Mesenchymal stem cell (in vitro differentiated cells and primary cell): Measurements from ENCODE around the gene ZFYVE28.

Experiments used
- DNase-seq: peaks from one replicate; pipeline ENCODE4 v3.0.0-alpha.2; 2013
- H2AFZ ChIP-seq: one replicate; pipeline ENCODE4 v1.6.1; 2013; ENCODE audit warnings: low read depth, mild to moderate bottlenecking, control low read depth, inconsistent platforms, low read length, moderate library complexity
- H2AK5ac ChIP-seq: 2 replicates; pipeline ENCODE4 v1.6.1; 2013; ENCODE audit warnings: low read length, moderate library complexity, mild to moderate bottlenecking, inconsistent platforms; ENCODE audit not compliant: severe bottlenecking
- H2BK120ac ChIP-seq: one replicate; pipeline ENCODE4 v1.6.1; 2013; ENCODE audit warnings: low read depth, mild to moderate bottlenecking, inconsistent platforms, low read length, moderate library complexity
- H2BK12ac ChIP-seq, 2 experiments: one replicate each; pipeline ENCODE4 v1.6.1; 2013; ENCODE audit warnings: inconsistent platforms in 2 of 2, low read length in 2 of 2, mild to moderate bottlenecking in 2 of 2, moderate library complexity in 2 of 2, control low read depth in 1 of 2
- H2BK15ac ChIP-seq: one replicate; pipeline ENCODE4 v1.6.1; 2013; ENCODE audit warnings: mild to moderate bottlenecking, low read depth, inconsistent platforms; ENCODE audit not compliant: poor library complexity, severe bottlenecking
- H2BK5ac ChIP-seq: 2 replicates; pipeline ENCODE4 v1.6.1; 2013; ENCODE audit warnings: low read depth, mild to moderate bottlenecking, low read length, control low read depth, inconsistent platforms; ENCODE audit not compliant: poor library complexity, severe bottlenecking
- H3K14ac ChIP-seq, 2 experiments: one replicate each; pipeline ENCODE4 v1.6.1; 2013; ENCODE audit warnings: inconsistent platforms in 2 of 2, low read length in 2 of 2, control low read depth in 1 of 2, mild to moderate bottlenecking in 1 of 2, moderate library complexity in 1 of 2
- H3K18ac ChIP-seq, 2 experiments: one replicate each; pipeline ENCODE4 v1.6.1; 2013; ENCODE audit warnings: inconsistent platforms in 2 of 2, low read length in 2 of 2, control low read depth in 1 of 2, low read depth in 1 of 2, mild to moderate bottlenecking in 1 of 2
- H3K23ac ChIP-seq, 2 experiments: one replicate each; pipeline ENCODE4 v1.6.1; 2013; ENCODE audit warnings: inconsistent platforms in 2 of 2, low read length in 2 of 2, mild to moderate bottlenecking in 2 of 2, moderate library complexity in 2 of 2, control low read depth in 1 of 2
- H3K27ac ChIP-seq: 2 replicates; pipeline ENCODE4 v1.5.1; 2013; ENCODE audit warnings: mild to moderate bottlenecking, moderate library complexity, low read length, control low read depth, inconsistent platforms; ENCODE audit not compliant: poor library complexity, severe bottlenecking
- H3K27me3 ChIP-seq, 2 experiments: 2 replicates each; pipeline versions ENCODE4 v1.6.1 to v1.7.0; 2013; ENCODE audit warnings: low read length in 2 of 2, mild to moderate bottlenecking in 2 of 2, moderate library complexity in 2 of 2, control low read depth in 1 of 2, inconsistent platforms in 1 of 2; ENCODE audit not compliant: control insufficient read depth in 1 of 2, insufficient read depth in 1 of 2
- H3K36me3 ChIP-seq, 2 experiments: 2 replicates each; pipeline versions ENCODE4 v1.6.1 to v1.7.0; 2013; ENCODE audit warnings: low read length in 2 of 2, control low read depth in 1 of 2, inconsistent platforms in 1 of 2, low read depth in 1 of 2, mild to moderate bottlenecking in 1 of 2; ENCODE audit not compliant: insufficient read depth in 2 of 2, control insufficient read depth in 1 of 2
- H3K4ac ChIP-seq, 2 experiments: one replicate each; pipeline ENCODE4 v1.6.1; 2013; ENCODE audit warnings: inconsistent platforms in 2 of 2, low read length in 2 of 2, mild to moderate bottlenecking in 2 of 2, moderate library complexity in 2 of 2, control low read depth in 1 of 2, low read depth in 1 of 2
- H3K4me1 ChIP-seq: 2 replicates; pipeline ENCODE4 v1.6.1; 2013; ENCODE audit warnings: low read depth, low read length, control low read depth; ENCODE audit not compliant: control insufficient read depth, insufficient read depth
- H3K4me2 ChIP-seq: 2 replicates; pipeline ENCODE4 v1.6.1; 2013; ENCODE audit warnings: low read length, mild to moderate bottlenecking, inconsistent platforms; ENCODE audit not compliant: poor library complexity, severe bottlenecking
- H3K4me3 ChIP-seq, 2 experiments: 2 replicates each; pipeline versions ENCODE4 v1.5.1 to v1.7.0; 2013; ENCODE audit warnings: low read length in 2 of 2, mild to moderate bottlenecking in 2 of 2, control low read depth in 1 of 2, low read depth in 1 of 2; ENCODE audit not compliant: insufficient read depth in 1 of 2
- H3K79me1 ChIP-seq: replicated peaks from 2 replicates; pipeline ENCODE4 v1.6.1; 2013; ENCODE audit warnings: mild to moderate bottlenecking, control low read depth, low read length, inconsistent platforms; ENCODE audit not compliant: poor library complexity, severe bottlenecking
- H3K9ac ChIP-seq: 2 replicates; pipeline ENCODE4 v1.7.0; 2013; ENCODE audit warnings: mild to moderate bottlenecking, low read length, moderate library complexity
- H3K9me3 ChIP-seq: 2 replicates; pipeline ENCODE4 v1.7.0; 2013; ENCODE audit warnings: mild to moderate bottlenecking, low read length; ENCODE audit not compliant: control insufficient read depth
- H4K8ac ChIP-seq: one replicate; pipeline ENCODE4 v1.6.1; 2013; ENCODE audit warnings: inconsistent platforms, mild to moderate bottlenecking, low read length, moderate library complexity
- H4K91ac ChIP-seq: one replicate; pipeline ENCODE4 v1.6.1; 2013; ENCODE audit warnings: mild to moderate bottlenecking, low read length, inconsistent platforms
- WGBS: methylation state at CpG from one replicate; pipeline ENCODE4 v1.1.7; 2013; ENCODE audit warnings: mixed read lengths; 5-methylcytosine and 5-hydroxymethylcytosine counted together

ZFYVE28 gene

DNA sequence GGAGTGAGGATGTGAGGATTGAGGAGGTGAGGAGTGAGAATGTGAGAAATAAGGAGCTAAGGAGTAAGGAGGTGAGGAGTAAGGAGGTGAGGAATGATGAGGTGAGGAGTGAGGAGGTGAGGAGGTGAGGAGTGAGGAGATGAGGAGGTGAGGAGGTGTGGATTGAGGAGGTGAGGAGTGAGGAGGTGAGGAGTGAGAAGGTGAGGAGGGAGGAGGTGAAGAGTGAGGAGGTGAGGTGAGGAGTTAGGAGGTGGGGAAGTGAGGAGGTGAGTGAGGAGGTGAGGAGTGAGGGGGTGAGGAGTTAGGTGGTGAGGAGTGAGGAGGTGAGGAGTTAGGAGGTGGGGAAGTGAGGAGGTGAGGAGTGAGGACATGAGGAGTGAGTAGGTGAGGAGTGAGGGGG is 81.8 kb downstream of the ZFYVE28 start:
- H3K36me3 ChIP-seq: peaks cover 21 to 89% of the 10 kb centered on the region in 2 experiments
- H2AK5ac ChIP-seq: no peak overlapping the region
- peaks cover 17% of the 10 kb centered on the region for H3K79me1 ChIP-seq
- H3K4ac ChIP-seq: no peak overlapping the region
- no peaks in the 10 kb centered on the region for H3K27me3 ChIP-seq
- H3K4me1 ChIP-seq: peaks cover 20% of the 10 kb centered on the region
- no peak overlapping the region for H2AFZ ChIP-seq
- H2BK5ac ChIP-seq: no peak overlapping the region
- H2BK120ac ChIP-seq: no peak overlapping the region
- H3K27ac ChIP-seq: no peak overlapping the region
- no peak overlapping the region for H3K18ac ChIP-seq
- H2BK15ac ChIP-seq: no peak overlapping the region
- DNase-seq: no peak
- no peak overlapping the region for H4K91ac ChIP-seq
- no peak overlapping the region for H3K23ac ChIP-seq
- H3K9me3 ChIP-seq: no peaks in the 10 kb centered on the region
- no peak overlapping the region for H4K8ac ChIP-seq
- no peak overlapping the region for H3K14ac ChIP-seq
- no peak overlapping the region for H3K4me3 ChIP-seq
- H3K9ac ChIP-seq: no peak overlapping the region
- no peak overlapping the region for H2BK12ac ChIP-seq
- no peak overlapping the region for H3K4me2 ChIP-seq

DNA sequence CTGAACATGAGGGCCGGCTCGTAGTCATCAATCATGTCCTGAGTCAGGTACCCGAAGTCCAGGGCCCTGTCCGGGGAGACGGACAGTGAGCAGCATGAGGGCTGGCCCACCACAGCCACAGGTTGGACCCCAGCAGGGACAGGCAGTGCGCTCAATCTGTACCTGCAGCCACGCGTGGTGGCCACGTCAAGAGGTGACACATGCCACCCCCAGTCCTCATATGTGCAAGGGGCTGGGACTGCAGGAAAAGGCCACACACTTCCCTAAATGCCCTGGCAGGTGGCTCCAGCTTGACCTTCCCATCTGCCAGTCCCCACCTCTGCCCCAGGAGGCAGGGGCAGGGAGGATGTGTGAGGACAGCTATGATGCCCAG is 82.7 kb downstream of the ZFYVE28 start:
- Histone ChIP-seq H4K91ac (no peak overlapping the region), H3K4ac (no peak overlapping the region), H2BK5ac (no peak overlapping the region), H3K14ac (peak overlapping the region in 1 of 2 experiments; percentile 28), H2BK12ac (no peak overlapping the region), H3K18ac (no peak overlapping the region), H2AFZ (no peak overlapping the region), H3K9me3 (no peaks in the 10 kb centered on the region), H2AK5ac (no peak overlapping the region), H3K27ac (no peak overlapping the region), H3K4me2 (no peak overlapping the region), H3K79me1 (peaks cover 14% of the 10 kb centered on the region), H3K27me3 (no peaks in the 10 kb centered on the region), H3K9ac (no peak overlapping the region), H4K8ac (no peak overlapping the region), H3K36me3 (peaks cover 16 to 87% of the 10 kb centered on the region in 2 experiments), H2BK120ac (no peak overlapping the region), H3K23ac (no peak overlapping the region), H3K4me1 (peaks cover 28% of the 10 kb centered on the region), H3K4me3 (no peak overlapping the region), H2BK15ac (no peak overlapping the region)
- no peak for DNase-seq
- WGBS: 94% methylated on average over 9 of the region's 9 CpGs

- Histone ChIP-seq H3K27ac (no peak overlapping the region), H3K14ac (no peak overlapping the region), H3K4me1 (peaks cover 34% of the 10 kb centered on the region), H3K23ac (no peak overlapping the region), H2BK12ac (peak overlapping the region in 1 of 2 experiments; percentile 10), H3K27me3 (no peaks in the 10 kb centered on the region), H4K8ac (no peak overlapping the region), H3K4ac (no peak overlapping the region), H3K9me3 (no peaks in the 10 kb centered on the region), H4K91ac (no peak overlapping the region), H3K36me3 (peaks cover 16 to 84% of the 10 kb centered on the region in 2 experiments), H2BK120ac (no peak overlapping the region), H3K18ac (no peak overlapping the region), H2AFZ (no peak overlapping the region), H2BK15ac (no peak overlapping the region), H3K9ac (no peak overlapping the region), H3K4me3 (no peak overlapping the region), H2BK5ac (no peak overlapping the region), H2AK5ac (no peak overlapping the region), H3K79me1 (peaks cover 13% of the 10 kb centered on the region), H3K4me2 (no peak overlapping the region)
- no peak for DNase-seq
- WGBS: 81% methylated on average over 27 of the region's 27 CpGs
These were observed 83.4 kb downstream of the ZFYVE28 start for GRCh38 chr4:2334826-2335728.

DNA sequence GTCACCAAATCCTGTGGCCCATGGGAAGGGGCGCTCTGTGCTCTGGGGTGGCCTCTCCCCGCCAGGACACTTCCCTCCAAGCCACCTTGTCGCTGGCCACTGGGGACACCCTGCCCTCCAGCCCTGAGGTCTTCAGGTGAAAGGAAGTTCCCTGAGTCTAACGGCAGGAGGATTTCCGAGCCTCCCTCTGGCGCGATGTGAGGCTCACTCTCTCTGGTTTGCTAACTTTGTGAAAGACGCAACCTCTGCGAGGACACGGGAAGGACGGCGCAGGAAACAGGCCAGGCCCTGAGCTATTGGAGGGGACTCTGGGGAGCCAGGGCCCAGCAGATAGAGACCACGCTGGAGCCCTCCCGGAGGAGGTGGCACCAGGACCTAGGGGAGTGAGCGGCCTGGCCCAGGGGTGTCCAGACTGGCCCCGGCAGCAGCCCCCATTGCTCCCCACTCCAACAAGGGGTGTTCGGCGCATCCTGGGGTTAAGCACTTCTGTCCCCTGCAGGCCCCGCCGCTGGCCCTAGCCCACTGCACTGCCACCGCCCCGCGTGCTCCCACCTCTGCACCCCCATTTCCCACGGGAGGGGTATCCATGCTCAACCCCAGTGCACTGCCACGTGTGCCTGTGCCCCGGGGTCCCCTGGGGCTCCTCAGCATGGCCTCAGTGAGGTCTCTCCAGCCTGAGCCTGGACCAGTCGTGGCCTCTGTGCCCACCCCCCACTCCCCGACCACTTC is 84.4 kb downstream of the ZFYVE28 start:
- Histone ChIP-seq H3K27me3 (no peaks in the 10 kb centered on the region), H3K36me3 (peaks cover 16 to 74% of the 10 kb centered on the region in 2 experiments), H3K79me1 (peaks cover 6% of the 10 kb centered on the region), H3K4me1 (peaks cover 34% of the 10 kb centered on the region), H2BK120ac (no peak overlapping the region), H2BK5ac (no peak overlapping the region), H3K14ac (no peak overlapping the region), H4K91ac (no peak overlapping the region), H3K4me2 (no peak overlapping the region), H2AFZ (no peak overlapping the region), H3K18ac (no peak overlapping the region), H3K9me3 (no peaks in the 10 kb centered on the region), H3K4me3 (no peak overlapping the region), H3K4ac (no peak overlapping the region), H3K27ac (no peak overlapping the region), H2BK15ac (peak overlapping the region; percentile 12), H4K8ac (no peak overlapping the region), H3K9ac (no peak overlapping the region), H3K23ac (no peak overlapping the region), H2AK5ac (no peak overlapping the region), H2BK12ac (peak overlapping the region in 1 of 2 experiments; percentile 4)
- DNase-seq: no peak
- WGBS: 89% methylated on average over 27 of the region's 28 CpGs
